COLO829 (cell line): Measurements from ENCODE around the gene LINGO1.

Experiments
- DNase-seq: peaks from one replicate; pipeline ENCODE4 v3.0.0; 2012; ENCODE audit warnings: low spot score

The LINGO1 gene

DNA sequence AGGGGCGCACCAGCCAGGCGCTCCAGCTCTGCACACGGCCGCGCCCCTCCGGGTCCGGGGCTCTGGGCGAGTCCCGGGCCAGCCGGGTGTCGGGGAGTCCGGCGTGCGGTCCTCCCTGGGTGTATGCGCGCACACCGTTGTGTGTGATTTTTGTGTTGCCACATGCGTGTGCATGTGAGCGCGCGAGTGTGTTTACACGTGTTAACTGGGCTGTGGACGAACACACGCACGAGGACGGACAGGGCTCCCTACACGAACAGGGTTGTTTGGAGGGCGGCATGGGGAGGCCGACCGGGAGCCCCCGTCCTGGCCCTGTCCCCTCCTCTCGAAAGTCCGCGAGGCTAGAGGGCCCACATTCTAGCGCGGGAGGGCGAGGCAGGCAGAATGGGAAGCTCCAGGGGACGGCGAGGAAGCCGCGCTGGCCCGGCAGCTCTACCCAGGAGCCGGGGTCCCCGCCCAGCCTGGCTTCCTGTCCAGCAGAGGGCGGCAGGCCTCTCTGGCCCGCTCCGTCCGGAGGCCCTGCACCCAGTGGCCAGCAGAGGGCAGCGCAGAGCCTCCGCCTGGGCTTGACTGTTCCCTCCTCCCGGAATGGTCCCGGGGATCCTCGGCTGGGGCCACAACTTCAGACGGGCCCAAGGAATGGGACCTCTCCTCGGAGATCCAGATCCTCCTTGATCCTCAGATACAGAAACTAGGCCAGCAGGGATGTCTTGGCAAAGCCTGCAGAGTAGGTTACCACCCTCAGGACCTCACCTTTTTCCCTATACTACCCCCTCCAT lies 611 bp upstream of the LINGO1 start:
- DNase-seq = peak; percentile 74

DNA sequence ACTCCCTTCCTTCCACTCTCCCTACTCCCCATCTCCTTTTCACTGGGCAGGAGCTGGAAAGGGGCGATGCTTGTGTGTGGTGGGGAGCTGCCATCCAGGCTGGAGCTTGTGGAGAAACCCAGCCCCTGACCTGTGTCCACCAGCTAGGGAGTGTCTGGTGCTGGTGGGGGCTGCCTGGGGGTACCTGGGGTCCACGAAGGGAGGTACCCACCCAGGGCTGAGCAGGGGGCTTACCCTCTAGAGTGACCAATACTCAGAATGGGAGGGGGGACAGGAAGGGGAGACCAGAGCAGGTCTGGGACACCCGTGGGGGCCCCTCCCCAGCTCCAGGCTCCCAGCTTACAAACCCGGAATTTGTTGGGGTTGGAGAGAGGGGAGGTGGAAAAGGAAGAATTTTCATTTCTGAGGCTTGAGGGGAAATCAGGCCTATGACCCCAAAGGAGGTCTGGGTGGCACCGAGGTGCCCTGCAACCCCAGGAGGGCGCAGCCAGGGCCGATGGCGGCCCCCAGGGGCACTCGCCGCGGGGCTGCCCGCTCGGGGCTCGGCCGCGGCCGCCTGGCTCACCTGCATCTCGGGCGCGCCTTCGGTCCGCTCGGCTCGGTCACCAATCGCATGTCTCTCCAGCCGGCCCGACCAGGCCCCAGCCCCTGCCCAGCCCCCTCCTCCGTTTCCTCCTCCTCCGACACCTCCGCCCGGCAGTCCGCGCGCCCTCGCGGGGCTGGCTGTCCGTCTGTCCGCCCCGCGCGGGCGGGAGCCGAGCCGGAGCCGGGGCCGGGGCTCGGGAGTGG lies 773 bp downstream of the LINGO1 start:
- no peak for DNase-seq

DNA sequence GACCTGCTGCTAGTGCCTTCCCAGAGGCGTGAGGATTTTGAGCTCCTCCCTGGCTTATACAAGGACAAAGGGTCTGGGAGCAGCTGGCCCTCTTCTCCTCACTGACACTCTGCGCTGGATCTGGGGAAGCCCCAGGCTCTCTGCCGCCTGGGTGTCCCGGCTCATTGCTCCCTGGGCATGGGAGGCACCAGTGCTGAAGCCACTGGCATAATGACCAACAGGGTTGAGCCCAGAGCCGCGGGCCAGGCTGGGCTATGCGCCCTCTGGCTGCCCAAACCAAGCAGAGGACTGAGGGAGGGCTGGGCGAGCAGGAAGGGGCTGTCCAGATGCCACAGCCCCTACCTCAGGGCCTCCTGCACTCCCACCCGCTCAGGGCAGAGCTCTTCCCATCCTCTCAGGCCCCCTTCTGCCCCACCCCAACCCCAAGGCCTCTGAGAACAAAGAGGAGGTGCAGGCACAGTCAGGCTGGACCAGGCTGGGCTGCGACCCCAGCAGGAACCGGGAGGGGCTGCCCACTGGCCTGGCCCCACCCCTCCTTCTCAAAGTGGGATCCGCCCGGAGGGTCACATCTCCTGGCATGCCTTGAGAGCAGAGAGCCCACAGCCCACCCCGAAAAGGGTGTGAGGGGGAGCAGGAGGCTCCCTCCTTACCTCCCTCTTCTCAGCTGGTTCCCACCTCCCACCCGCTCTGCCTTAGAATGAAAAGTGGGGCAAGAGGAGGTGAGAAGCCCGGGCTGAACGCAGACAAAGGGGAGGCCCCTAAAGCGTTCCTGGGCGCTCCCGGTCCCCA lies 1.6 kb downstream of the LINGO1 start:
- DNase-seq = no peak

DNA sequence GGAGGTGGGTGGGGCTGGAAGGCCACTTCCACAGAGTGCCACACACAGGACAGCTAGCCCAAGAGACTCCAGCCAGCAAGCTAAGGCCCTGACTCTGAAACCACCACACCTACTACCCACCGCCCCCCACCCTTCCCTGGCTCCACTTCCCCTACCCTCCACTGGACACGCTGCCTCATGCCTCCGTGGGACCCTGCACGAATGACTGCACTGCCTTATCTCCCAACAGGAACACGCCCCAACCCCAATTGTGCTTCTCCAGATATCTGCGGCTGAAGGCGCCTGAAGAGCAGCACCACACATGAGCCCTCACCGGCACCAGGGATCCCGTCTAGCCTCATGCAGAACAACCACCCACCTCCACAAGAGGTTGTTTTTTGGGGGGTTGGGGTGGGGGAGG lies 2.7 kb downstream of the LINGO1 start:
- no peak for DNase-seq

DNA sequence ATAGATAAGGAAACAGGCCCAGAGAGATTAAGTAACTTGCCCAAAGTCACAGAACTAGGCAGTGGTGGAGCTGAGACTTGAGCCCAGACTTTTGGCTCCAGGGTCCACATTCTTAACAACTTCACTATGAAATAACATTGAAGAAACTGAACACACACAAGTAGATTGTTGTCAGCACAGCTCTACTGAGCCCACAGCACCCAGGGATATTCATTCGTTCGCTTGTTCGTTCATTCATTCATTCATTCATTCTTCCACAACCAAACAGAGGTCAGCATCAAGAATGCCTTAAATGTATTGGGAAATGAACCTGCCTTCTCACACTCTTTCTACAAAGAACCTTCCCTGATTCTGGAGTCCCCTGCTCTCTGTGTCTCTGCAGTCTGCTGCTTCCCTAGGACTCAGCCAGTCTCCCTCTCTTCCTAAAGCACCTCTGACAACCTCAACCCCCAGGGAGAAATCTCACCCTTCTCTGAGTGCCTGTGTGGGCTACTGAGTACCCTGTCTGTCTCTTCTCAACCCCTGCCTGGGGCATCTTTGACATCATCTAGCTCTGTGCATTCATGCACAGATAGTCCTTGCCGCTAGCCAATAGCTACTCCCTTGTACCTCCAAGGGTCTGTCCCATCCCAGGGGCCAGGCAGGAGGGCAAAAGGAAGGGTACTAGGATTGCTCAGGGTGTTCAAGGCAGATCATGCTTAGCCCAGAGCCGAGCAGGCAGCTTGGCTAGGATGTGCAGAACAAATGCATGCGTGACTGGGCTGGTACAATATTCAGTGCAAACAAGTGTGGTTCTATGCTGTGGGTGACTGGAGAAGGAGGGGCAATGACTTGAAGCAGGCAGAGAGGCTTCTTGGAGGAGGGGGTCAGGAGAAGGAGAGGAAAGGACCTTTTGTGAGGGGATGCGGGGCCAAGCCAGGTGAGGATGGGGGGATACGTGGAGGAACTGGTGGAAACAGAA lies 3.4 kb downstream of the LINGO1 start:
- DNase-seq = no peak

DNA sequence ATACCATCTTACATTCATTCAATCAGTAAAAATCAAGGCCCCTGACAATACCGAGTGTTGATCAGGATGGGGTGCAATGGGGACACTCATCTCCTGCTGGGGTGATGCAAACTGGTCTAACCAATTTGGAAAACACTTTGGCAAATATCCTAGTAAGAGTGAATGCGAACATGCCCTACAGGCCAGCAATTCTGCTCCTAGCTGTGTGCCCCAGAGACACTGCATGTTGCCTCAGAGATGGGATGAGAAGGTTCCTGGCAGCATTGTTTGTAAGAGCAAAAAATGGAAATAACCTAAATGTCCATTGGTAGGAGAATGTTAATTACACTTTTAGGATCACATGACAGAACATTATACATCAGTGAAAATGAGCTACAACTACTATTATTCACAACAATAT lies 4.7 kb downstream of the LINGO1 start:
- DNase-seq = no peak

DNA sequence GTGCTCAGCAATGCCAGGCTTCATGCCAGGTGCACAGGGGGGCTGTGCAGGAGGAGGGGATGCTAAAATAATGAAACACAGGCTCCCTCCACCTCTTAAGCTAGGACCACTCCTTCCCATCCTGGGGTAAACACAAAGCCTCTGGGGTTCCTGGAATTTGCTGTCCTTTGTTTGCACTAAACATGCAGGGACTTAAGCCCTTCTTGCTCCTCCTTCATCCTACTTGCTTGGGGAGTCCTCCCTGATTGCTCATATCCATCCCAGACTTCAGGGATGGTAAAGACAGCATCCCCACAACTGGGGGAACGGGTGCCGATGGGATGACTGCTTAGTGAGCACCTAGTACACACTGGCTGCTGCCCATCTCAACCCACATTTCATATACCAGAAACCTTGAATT lies 5.1 kb downstream of the LINGO1 start:
- DNase-seq = no peak

DNA sequence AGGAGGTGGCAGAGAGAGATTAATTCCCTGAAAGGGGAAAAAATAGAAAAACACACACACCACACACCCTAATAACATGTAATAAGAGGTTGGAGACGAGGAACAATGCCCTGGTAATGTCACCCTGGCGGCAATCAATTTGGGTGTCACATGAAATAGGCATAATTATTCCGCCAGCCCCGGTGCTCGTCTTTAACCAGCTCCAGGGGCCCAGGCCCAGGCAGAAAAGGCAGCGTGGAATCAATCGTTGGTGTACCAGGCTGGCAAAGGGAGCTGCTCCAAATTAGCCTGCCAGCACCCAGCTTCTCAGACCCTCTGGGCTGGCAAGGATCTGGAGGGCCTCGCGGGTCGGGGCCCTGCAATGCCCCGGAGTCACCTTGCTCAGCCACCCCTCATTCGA lies 5.6 kb downstream of the LINGO1 start:
- no peak for DNase-seq

DNA sequence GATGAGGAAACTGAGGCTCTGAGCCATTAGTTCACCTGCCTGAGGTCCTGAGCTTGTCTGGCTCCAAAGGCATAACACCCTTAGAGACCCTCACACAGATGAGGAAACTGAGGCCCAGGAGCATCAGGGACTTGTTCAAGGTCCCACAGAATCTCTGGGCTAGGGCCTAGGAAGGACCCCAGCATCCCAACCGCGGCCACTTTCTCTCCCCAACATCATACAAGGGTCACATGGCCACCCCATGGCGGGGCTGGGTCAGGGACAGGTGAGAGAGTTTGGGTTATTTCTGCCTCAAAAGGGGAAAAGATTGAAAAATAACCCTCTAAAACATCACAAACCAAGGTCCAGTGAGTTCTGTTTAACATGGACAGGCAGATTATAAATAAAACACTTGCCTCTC lies 6.7 kb downstream of the LINGO1 start:
- DNase-seq = no peak

DNA sequence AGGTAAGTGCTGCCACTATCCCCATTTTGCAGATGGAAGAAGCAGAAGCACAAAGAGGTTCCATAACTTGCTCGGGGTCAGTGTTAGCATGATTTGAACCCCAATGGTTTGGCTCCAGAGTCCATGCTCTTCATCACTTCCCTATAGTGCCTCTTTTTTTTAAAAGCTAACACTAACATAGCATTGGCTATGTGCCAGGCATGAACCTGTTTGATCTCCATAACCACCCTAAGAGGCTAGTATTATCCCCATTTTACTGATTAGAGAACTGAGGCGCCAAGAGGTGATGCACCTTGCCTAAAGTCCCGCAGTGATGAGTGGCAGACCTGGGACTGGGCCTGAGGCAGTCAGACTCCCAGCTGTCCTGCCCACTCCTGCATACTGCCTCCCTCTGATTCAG lies 7.3 kb downstream of the LINGO1 start:
- DNase-seq = no peak

DNA sequence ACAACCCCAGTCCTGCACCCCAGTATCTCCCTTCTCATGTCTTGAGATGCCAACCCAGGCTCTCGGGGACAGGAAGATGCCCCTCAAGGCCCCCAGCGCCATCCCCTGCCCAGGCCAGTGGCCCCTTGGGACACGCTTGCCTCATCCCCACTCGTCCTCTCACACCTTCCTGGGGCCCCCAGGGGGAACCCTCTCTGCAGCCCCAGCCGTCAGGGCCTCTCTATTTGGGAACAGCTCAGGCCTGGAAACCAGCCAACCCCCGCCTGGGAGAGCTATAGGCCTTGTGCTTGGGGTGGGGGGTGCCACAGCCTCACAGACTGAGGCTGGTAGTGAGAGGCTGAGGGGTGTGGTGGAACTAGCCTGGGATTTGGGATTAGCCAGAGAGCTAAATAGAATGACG lies 7.8 kb downstream of the LINGO1 start:
- no peak for DNase-seq

DNA sequence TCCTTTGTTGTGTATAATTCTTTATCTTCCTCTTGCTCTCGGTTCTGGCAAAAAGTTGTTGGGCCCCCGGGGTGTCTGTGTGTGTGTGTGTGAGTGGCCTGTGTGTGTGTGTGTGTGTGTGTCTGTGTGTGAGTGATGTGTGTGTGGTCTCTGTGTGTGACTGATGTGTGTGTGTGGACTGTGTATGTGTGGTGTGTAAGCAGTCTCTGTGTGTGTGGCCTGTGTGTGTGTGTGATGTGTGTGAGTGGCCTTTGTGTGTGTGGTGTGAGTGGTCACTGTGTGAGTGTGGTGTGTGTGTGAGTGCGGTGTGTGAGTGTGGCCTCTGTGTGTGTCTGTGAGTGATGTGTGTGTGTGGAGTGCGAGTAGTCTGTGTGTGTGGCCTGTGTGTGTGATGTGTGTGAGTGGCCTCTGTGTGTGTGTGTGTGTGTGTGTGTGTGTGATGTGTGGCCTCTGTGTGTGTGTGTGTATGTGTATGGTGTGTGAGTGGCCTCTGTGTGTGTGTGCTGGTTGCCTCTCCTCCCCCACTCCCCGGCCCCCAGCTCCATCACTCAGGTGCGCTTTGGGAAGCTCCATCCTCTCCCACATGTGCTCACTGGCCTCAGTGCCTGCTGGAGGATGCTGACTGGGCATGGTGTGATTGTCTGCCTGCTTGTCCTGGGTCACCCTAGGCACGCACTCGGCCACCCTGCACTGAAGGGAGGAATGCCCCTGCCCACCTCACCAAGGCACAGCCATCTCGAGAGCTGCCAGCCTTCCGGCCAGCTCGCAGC lies 8.8 kb downstream of the LINGO1 start:
- no peak for DNase-seq

DNA sequence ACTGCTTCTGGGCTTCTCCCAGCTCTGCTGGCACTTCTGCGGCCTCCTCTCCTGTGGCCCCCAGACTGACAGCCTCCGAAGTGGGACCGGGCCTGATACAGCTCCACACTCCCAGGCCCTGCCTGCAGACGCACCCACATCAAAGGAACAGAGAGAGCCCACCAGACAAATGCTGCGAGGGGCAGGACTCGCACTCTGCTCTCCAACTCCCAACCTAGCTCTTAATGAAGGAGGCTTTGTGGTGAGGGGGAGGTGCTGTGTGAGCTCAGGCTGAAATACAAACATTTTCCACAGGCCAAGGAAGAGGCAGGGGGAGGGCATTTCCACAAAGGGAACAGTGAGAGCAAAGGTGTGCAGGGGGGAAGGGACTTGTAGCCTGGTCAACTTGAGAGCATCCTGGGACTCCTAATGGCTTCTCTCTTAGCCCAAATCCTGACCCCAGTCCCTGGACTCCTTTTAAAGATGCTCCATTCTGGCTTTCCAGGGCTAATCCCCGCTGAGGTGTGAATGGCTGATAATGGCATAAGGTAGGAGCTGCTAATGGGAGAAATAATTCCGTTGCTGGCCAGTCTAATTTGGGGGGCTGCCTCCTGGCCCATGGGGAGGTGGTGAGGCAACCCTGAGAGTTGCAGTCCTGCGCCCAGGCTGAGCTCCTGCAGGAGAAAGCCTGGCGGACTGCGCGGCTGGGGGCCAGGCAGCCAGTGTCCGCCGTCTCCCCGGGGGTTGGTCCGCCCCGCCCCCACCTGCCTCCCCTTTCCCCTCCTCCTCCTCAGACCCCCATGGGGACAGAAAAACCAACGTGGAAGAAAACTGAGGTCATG lies 9.6 kb downstream of the LINGO1 start:
- no peak for DNase-seq

DNA sequence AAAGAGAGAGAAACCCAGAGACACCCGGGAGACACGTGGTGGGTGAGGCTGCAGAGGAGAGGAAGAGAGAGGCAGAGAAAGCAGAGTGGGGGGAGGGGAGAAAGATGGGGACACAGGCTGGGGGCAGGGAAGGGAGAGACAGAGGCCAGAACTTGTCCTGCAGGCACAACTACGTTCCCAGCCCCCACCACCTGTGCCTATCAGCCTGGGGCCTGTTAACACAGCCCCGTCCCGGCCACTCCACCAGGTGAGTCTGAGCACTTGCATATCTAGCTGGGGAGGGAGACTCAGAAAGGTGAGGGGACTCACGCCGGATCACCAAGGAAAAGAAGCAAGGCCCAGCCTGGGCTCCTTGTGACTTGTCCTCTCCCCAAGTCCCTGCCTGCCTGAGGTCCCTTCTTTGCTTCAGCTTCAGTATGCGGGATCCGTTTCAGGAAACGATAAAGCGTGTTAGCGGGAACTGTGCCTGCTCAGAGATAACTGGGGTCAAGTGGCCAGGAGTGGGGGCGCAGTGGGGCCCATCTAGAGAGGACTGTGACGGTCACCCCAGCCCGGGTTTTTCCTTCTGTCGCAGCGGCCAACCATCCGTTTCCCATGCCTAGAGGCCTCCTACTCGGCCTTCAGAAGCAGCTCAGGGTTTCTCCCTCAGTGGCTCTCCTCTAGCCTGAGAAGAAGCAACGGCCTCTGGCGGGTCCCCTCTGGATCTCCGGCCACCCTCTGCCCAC lies 10.3 kb downstream of the LINGO1 start:
- DNase-seq = no peak

DNA sequence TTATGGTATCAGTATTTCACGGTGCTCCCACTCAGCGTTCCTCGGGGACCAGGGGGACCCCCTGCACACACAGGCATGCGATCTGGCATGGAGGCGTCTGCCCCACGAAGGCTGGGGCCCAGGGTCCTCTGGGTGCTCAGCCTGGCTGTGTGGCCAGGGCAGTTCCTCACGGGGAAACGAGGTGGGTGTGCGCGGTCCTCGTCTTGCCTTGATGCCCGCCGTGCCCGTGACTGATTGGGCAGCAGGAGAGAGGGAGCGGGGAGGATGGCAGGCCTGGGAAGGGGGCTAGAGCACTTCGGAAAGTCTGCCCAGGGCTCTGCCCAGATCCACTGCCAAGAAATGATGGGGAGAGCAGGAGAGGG lies 10.9 kb downstream of the LINGO1 start:
- DNase-seq = no peak

DNA sequence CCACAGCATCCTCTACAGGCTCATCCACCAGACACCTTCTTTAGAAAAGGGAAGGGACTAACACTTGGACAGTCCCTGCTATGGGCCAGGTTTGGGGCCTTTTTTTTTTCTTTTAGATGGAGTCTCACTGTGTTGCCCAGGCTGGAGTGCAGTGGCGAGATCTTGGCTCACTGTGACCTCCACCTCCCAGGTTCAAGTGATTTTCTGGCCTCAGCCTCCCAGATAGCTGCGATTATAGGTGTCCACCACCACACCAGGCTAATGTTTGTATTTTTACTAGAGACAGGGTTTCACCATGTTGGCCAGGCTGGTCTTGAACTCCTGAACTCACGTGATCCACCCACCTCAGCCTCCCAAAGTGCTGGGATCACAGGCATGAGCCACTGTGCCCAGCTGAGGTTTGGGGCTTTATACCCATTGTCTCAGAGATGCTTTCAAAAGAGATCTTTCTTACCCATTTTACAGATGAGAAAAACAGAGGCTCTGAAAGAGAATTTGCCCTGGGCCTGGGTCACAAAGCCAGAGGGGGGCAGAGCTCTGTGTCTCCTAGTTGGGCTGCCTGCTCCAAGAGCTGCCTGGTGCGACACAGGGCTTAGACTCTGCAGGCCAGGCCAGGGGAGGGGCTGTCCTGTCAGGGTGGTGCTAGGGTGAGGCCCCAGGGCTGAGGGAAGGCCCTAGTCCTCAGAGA lies 11.6 kb downstream of the LINGO1 start:
- DNase-seq = no peak

DNA sequence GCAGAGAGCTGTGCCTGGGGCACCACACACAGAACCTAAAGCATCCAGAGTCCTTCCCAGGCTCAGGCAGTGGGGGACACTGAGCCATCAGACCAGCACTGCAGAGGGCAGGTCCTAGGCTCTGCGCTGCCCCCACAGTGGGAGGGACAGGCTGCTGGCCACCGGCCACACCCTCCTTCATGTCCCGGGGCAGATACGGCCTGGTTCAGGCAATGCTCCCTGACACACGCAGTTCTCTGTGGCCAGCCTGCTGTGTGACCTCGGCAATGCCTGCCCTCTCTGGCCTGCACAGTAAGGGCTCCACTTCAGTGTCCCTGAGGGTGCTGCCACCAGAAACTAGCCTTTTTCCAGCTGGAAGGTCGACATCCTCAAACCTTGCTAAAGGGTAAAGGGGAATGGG lies 12.4 kb downstream of the LINGO1 start:
- DNase-seq = no peak

DNA sequence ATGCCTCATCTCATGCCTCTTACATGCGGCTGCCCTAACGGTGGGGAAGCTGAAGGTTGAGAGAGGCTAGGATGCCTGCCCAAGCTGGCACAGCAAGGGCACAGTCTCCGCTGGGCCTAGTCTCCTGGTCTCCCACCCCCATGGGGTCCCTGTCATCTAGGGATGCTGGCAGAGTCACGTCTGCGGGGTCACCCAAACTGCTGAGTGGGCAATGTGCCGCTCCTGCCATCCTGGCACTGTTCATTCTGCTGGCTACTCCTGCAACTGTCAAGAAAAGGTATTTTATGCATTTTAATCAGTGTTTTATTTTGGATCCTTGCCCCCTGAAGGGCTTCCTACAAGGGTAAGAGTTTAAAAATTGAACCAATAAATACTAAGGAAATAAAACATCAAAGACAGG lies 12.8 kb downstream of the LINGO1 start:
- DNase-seq = no peak
